GM18517 (cell line): ENCODE data around the gene ATP2B1.

Source experiments
- ATAC-seq: cut with Tn5 transposase; IDR thresholded peaks from one replicate; pipeline ENCODE4 v1.9.1; 2021; ENCODE audit warnings: mild to moderate bottlenecking, moderate library complexity; ENCODE audit not compliant: unreplicated experiment

ATP2B1 gene

DNA sequence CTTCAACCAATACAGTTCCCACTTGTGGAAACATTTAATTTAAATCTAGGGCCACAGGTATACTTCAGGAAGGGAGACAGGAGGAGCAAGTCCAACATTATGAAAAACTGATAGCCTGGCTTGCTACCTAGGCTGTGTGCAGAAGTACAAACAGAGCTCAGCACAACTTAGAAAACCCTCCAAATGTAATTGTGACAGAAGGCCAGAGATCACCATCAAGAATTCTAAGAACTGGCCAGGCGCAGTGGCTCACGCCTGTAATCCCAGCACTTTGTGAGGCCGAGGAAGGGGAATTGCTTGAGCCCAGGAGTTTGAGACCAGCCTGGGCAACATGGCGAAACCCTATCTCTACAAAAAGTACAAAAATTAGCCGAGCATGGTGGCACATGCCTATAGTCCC is 14.1 kb downstream of the ATP2B1 start:
- ATAC-seq: no peak

GRCh38 chr12:89693639-89694202 is 14.9 kb downstream of the ATP2B1 start:
- ATAC-seq: no peak

DNA sequence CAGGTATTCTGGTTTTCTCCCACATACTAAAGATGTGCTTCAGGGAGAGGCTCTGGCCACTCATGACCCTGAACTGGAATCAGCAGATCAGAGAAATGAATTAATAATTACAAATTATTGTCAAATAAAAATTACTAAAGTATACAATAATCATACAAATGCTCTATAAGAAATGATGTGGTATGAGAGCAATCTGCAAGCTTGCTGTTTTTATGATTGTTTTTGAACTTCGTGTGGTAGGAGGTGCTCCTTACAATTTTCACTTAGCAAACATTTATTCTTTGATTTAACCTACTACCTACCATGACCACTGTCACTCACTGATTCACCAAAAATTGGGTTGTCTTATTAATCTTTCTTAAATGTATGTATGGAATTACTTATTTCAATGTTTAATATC is 16.2 kb downstream of the ATP2B1 start:
- no peak for ATAC-seq

- no peak for ATAC-seq
These were observed 17.0 kb downstream of the ATP2B1 start for GRCh38 chr12:89691659-89692058.

- ATAC-seq: no peak
These were observed 17.7 kb downstream of the ATP2B1 start for GRCh38 chr12:89690925-89691324.

- ATAC-seq: no peak
These were observed 19.3 kb downstream of the ATP2B1 start for GRCh38 chr12:89689306-89689705.

DNA sequence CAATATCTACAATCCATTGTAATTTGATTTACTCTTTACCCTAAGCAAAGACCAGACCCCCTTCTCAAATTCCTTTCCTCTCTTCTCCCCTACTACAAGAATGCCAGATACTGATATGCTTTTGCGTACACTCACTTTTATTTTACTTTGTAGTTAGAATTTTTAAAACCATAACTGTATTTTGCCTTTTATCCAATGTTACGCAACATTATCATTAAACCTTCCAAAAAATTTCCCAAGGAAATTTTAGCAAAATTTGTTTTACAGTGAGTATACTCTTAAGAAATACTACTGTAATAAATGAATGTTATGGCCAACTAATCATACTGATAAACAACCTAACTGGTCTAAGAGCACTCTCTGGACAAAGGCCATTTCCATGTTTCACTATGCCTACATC is 22.3 kb downstream of the ATP2B1 start:
- ATAC-seq: no peak

DNA sequence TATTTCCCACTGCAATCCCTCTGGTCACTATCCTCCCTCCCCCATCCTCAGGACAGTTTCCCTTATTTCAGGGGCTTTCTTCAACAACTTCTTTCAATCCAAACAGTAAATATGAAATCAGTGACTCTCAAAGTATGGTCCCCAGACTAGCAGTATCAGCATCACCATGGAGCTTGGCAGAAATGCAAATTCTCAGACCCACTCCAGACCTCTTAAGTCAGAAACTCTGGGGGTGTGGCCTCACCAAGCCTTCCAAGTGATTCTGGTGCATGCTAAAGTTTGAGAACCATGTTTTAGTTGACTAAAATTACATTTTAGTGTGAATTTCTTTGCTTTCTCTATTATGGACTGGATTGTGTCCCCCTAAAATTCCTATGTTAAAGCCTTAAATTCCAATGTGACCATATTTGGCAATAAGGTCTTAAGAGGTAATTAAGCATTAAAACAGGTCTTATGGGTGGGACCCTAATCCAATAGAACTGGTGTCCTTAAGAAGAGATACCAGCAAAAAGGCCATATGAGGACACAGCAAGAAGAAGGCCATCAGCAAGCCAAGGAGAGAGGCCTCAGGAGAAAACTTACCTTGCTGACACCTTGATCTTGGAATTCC is 23.2 kb downstream of the ATP2B1 start:
- no peak for ATAC-seq

- no peak for ATAC-seq
These were observed 24.5 kb downstream of the ATP2B1 start for GRCh38 chr12:89684136-89684535.

- no peak for ATAC-seq
These were observed 26.4 kb downstream of the ATP2B1 start for GRCh38 chr12:89682284-89682683.

GRCh38 chr12:89680409-89680808 is 28.2 kb downstream of the ATP2B1 start:
- ATAC-seq: no peak

DNA sequence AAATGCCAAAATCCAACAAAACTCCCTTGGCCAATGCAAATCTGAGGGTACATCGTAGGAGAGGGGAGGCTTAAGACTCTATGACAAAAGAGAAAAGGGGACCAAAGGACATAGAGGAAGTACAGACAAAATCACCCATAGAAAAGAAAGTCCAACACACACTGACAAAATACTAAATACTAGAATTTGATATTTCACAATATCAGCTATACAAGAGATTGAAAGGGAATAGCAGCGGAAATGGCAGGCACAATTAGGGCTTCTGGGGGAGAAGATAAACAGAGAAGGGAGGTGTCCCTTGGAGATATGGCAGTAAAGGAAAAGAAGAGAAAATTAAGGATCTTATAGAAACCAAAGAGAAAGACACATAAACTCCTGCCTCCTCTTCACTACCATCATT is 29.0 kb downstream of the ATP2B1 start:
- ATAC-seq: no peak

DNA sequence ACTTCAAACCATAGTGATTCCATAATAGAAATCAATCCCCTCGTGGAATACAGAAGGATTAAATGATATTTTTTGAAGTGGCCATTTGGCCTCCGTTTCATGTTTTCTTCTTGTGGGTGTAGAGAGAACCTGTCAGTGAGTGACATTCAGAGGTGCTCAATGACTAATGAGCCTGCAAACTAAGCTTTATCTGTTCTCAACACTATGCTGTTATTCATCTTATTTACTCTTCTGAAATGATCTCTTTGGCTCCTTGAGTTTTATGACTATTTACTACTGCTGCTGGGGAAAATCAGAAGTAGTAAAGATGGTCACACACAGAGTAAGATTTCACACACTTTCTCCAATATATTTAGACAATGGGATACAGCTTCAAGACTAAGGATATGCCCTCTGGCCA is 30.4 kb downstream of the ATP2B1 start:
- ATAC-seq: no peak

GRCh38 chr12:89676930-89677329 is 31.7 kb downstream of the ATP2B1 start:
- no peak for ATAC-seq

GRCh38 chr12:89674326-89674942 is 34.2 kb downstream of the ATP2B1 start:
- no peak for ATAC-seq

DNA sequence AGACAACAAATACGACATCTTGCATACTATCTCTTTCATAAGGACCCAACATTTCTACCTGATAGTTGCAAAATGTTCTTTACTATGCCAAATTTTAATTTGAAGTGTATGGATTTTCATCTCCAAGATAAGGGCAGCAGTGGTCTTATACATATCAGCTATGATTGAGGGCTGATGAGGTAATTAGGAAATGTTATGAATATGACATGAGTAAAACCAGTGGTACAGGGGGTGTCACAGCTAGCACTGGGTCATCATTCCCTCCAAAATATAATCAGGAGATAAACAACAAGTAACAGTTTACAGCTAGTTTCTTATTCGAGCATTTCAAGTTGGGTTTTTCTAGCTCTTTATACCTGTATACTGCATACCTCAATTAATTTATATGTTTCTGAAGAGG is 35.0 kb downstream of the ATP2B1 start:
- no peak for ATAC-seq

- no peak for ATAC-seq
These were observed 36.1 kb downstream of the ATP2B1 start for GRCh38 chr12:89672589-89672979.

DNA sequence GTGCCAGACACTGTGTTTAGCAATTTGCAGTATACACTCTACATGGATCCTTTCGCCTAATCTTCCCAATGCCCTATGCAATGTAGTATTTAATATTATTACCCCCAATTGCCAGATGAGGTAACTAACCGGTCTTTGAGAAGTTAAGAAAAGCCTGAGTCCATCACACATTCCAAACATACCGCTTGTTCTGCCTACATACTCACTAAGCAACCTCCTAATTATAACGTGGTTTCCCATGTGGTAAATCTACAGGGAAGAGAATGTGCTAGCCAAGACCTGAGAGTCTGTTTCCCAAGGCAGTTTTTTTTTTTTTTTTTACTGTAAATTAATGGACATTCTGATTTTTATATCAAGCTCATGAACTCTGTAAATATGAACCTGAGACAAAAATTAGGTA is 37.2 kb downstream of the ATP2B1 start:
- ATAC-seq: no peak

GRCh38 chr12:89669197-89669596 is 39.4 kb downstream of the ATP2B1 start:
- ATAC-seq: no peak

- ATAC-seq: no peak
These were observed 43.1 kb downstream of the ATP2B1 start for GRCh38 chr12:89665556-89665955.

GRCh38 chr12:89664441-89664840 is 44.2 kb downstream of the ATP2B1 start:
- ATAC-seq: no peak

- ATAC-seq: peak; percentile 82
These were observed 44.9 kb downstream of the ATP2B1 start for GRCh38 chr12:89663577-89664357.
